Measurements from ENCODE around the gene PLCD3.
A peak's percentile ranks its signal among the peaks of the same experiment; 100 is the strongest.

PLCD3 gene

GRCh38 chr17:45098081-45098868 lies 34.0 kb downstream of the PLCD3 start:
- TF ChIP-seq EZH2phosphoT487 (IDR thresholded peaks at IDR 0.05; ENCODE audit: borderline replicate concordance, low read length) (no peak), CTCF (IDR thresholded peaks at IDR 0.05; ENCODE audit: low read depth, low read length, poor library complexity, severe bottlenecking) (no peak)
- Histone ChIP-seq H3K9me2 (replicated peaks; ENCODE audit: control insufficient read depth, low read length) (no peaks in the 10 kb centered on the region), H4K20me1 (ENCODE audit: control insufficient read depth, insufficient read depth, low read depth, low read length) (no peaks in the 10 kb centered on the region), H3K9me3 (ENCODE audit: control insufficient read depth, insufficient read depth, low read length) (no peaks in the 10 kb centered on the region), H3K4me1 (ENCODE audit: control insufficient read depth, low read length) (peaks cover 6% of the 10 kb centered on the region; the same call in 1 of the 2 replicates), H3F3A (ENCODE audit: control insufficient read depth, insufficient read depth) (no peaks in the 10 kb centered on the region), H3K79me2 (ENCODE audit: control insufficient read depth, low read length) (no peaks in the 10 kb centered on the region), H3K36me3 (ENCODE audit: control insufficient read depth, low read length) (peaks cover 76% of the 10 kb centered on the region), H3K4me3 (ENCODE audit: low read length) (no peak overlapping the region), H3K4me2 (ENCODE audit: low read length) (no peak overlapping the region), H3K27me3 (ENCODE audit: control insufficient read depth, low read length) (no peaks in the 10 kb centered on the region), H3K27ac (ENCODE audit: low read depth, low read length) (no peak overlapping the region)

GRCh38 chr17:45096926-45097325 lies 35.4 kb downstream of the PLCD3 start:
- Histone ChIP-seq H3K4me1 (ENCODE audit: control insufficient read depth, low read length) (peaks cover 6% of the 10 kb centered on the region; the same call in 1 of the 2 replicates), H3K9me3 (ENCODE audit: control insufficient read depth, insufficient read depth, low read length) (no peaks in the 10 kb centered on the region), H3K27ac (ENCODE audit: low read depth, low read length) (no peak overlapping the region), H3F3A (ENCODE audit: control insufficient read depth, insufficient read depth) (peaks cover 3% of the 10 kb centered on the region; the same call in 1 of the 2 replicates), H3K4me2 (ENCODE audit: low read length) (no peak overlapping the region), H4K20me1 (ENCODE audit: control insufficient read depth, insufficient read depth, low read depth, low read length) (no peaks in the 10 kb centered on the region), H3K4me3 (ENCODE audit: low read length) (no peak overlapping the region), H3K9me2 (replicated peaks; ENCODE audit: control insufficient read depth, low read length) (no peaks in the 10 kb centered on the region), H3K27me3 (ENCODE audit: control insufficient read depth, low read length) (no peaks in the 10 kb centered on the region), H3K36me3 (ENCODE audit: control insufficient read depth, low read length) (peaks cover 74% of the 10 kb centered on the region), H3K79me2 (ENCODE audit: control insufficient read depth, low read length) (no peaks in the 10 kb centered on the region)
- TF ChIP-seq CTCF (IDR thresholded peaks at IDR 0.05; ENCODE audit: low read depth, low read length, poor library complexity, severe bottlenecking) (no peak), EZH2phosphoT487 (IDR thresholded peaks at IDR 0.05; ENCODE audit: borderline replicate concordance, low read length) (no peak)

- no peak overlapping the region for H3K27ac ChIP-seq (ENCODE audit: low read depth, low read length)
- H3K27me3 ChIP-seq (ENCODE audit: control insufficient read depth, low read length) = no peaks in the 10 kb centered on the region
- H3K79me2 ChIP-seq (ENCODE audit: control insufficient read depth, low read length) = no peaks in the 10 kb centered on the region
- peaks cover 6% of the 10 kb centered on the region; the same call in 1 of the 2 replicates for H3K4me1 ChIP-seq (ENCODE audit: control insufficient read depth, low read length)
- H3K9me3 ChIP-seq (ENCODE audit: control insufficient read depth, insufficient read depth, low read length) = no peaks in the 10 kb centered on the region
- peaks cover 3% of the 10 kb centered on the region; the same call in 1 of the 2 replicates for H3F3A ChIP-seq (ENCODE audit: control insufficient read depth, insufficient read depth)
- H3K4me3 ChIP-seq (ENCODE audit: low read length) = no peak overlapping the region
- H3K4me2 ChIP-seq (ENCODE audit: low read length) = no peak overlapping the region
- no peak for TF ChIP-seq EZH2phosphoT487 (IDR thresholded peaks at IDR 0.05; ENCODE audit: borderline replicate concordance, low read length)
- TF ChIP-seq CTCF (IDR thresholded peaks at IDR 0.05; ENCODE audit: low read depth, low read length, poor library complexity, severe bottlenecking) = peak; percentile 66
- H3K9me2 ChIP-seq (replicated peaks; ENCODE audit: control insufficient read depth, low read length) = no peaks in the 10 kb centered on the region
- H4K20me1 ChIP-seq (ENCODE audit: control insufficient read depth, insufficient read depth, low read depth, low read length) = no peaks in the 10 kb centered on the region
- H3K36me3 ChIP-seq (ENCODE audit: control insufficient read depth, low read length) = peaks cover 77% of the 10 kb centered on the region
These were observed 36.2 kb downstream of the PLCD3 start for GRCh38 chr17:45096141-45096540.

All from DOHH2 (cell line).